Gastrocnemius medialis (tissue), 4 donors: ENCODE results near the gene COL23A1. TPM values are rescaled to one million over a fixed set of nuclear protein-coding genes. Genes with fewer than 3 reads are reported as not detected.

ENCODE experiments used
- ATAC-seq, 2 donors: fragments of 150-250 bp; one replicate each; pipeline ENCODE4 v1.9.1; 2016
- DNase-seq, 2 donors: peaks; one replicate each; pipeline ENCODE4 v3.0.0-alpha.2; 2019
- H3K27ac ChIP-seq, 4 donors: fragments of 200-600 bp; sonication (generic); 1 replicate in 1 of 4; 2 replicates in 3 of 4; pipeline ENCODE4 v1.5.1; 2016 to 2018; ENCODE audit warnings: mild to moderate bottlenecking in 2 of 4, moderate library complexity in 1 of 4
- H3K27me3 ChIP-seq, 3 donors: fragments of 200-600 bp; sonication (generic) in 2 of 3; 1 replicate in 1 of 3; 2 replicates in 2 of 3; pipeline versions ENCODE4 v1.5.1 to v1.6.0; 2016 to 2019; ENCODE audit warnings: mild to moderate bottlenecking in 1 of 3, moderate library complexity in 1 of 3
- H3K36me3 ChIP-seq, 2 donors: fragments of 200-600 bp; sonication (generic) in 1 of 2; one replicate each; pipeline ENCODE4 v1.5.1; 2017 to 2018
- H3K4me1 ChIP-seq, 2 donors: fragments of 200-600 bp; sonication (generic) in 1 of 2; one replicate each; pipeline ENCODE4 v1.5.1; 2016 to 2017; ENCODE audit warnings: mild to moderate bottlenecking in 2 of 2
- H3K4me3 ChIP-seq, 4 donors: fragments of 200-600 bp; sonication (generic) in 3 of 4; 1 replicate in 1 of 4; 2 replicates in 3 of 4; pipeline ENCODE4 v1.5.1; 2016 to 2019; ENCODE audit warnings: mild to moderate bottlenecking in 2 of 4
- H3K9me3 ChIP-seq, 3 donors: fragments of 200-600 bp; sonication (generic) in 2 of 3; 1 replicate in 1 of 3; 2 replicates in 2 of 3; pipeline ENCODE4 v1.5.1; 2016 to 2019
- CTCF ChIP-seq, 5 experiments: fragments of 450-650 bp in 3 of 5; fragments of 200-600 bp in 2 of 5; sonication (generic) in 2 of 5; IDR thresholded peaks in 4 of 5; conservative IDR thresholded peaks in 1 of 5; 1 replicate in 4 of 5; 2 replicates in 1 of 5; pipeline ENCODE4 v1.5.1; 2016 to 2019; ENCODE audit warnings: antibody characterized with exemption in 5 of 5, mild to moderate bottlenecking in 3 of 5, moderate library complexity in 3 of 5
- POLR2A ChIP-seq, 2 donors: fragments of 450-650 bp; IDR thresholded peaks; one replicate each; pipeline ENCODE4 v1.6.1; 2017; ENCODE audit warnings: antibody characterized with exemption in 2 of 2, mild to moderate bottlenecking in 2 of 2, moderate library complexity in 2 of 2
- in situ Hi-C, 4 donors: fragments of 200-750 bp; cut with MboI; loops; one replicate each; pipeline versions ENCODE4 v1.15.0 to v1.8.0; 2017; ENCODE audit warnings: low sequenced_read_pairs in 4 of 4
- intact Hi-C: fragments of 100-400 bp; cut with DNase I; formaldehyde crosslinking; loops from one replicate; pipeline ENCODE4 v1.15.1; 2023; ENCODE audit warnings: low total_unique reads
- total RNA-seq, 4 donors: library from RNA; depleted of rRNA; stranded (reverse); fragments of >200 nt; gene quantifications; one replicate each; pipeline versions ENCODE4 v1.1.0 to v1.2.3, GENCODE V29; 2016

COL23A1 gene
- total RNA-seq, 4 donors from 2014 or later: 0.62 to 1.1 (median 0.97) TPM; not detected in 1

- DNase-seq (no peak), ATAC-seq (no peak)
- TF ChIP-seq CTCF (IDR thresholded peaks at IDR 0.05 in 4 of 5, conservative IDR thresholded peaks at IDR 0.05 in 1 of 5) (no peak), POLR2A (IDR thresholded peaks at IDR 0.05) (no peak)
- Histone ChIP-seq H3K36me3 (no peaks in the 10 kb centered on the region), H3K27ac (no peak overlapping the region), H3K4me1 (no peaks in the 10 kb centered on the region), H3K27me3 (no peaks in the 10 kb centered on the region), H3K9me3 (no peaks in the 10 kb centered on the region), H3K4me3 (no peak overlapping the region)
- intact Hi-C loops (no loop called here), in situ Hi-C loops (no loop called here)
These were observed 120.9 kb downstream of the COL23A1 start for GRCh38 chr5:178469011-178469974.

- Histone ChIP-seq H3K36me3 (no peaks in the 10 kb centered on the region), H3K27ac (peak overlapping the region in 1 of 4 donors; percentile 33), H3K4me1 (no peaks in the 10 kb centered on the region), H3K27me3 (no peaks in the 10 kb centered on the region), H3K9me3 (no peaks in the 10 kb centered on the region), H3K4me3 (peak overlapping the region in 1 of 4 donors; percentile 13)
- DNase-seq (no peak), ATAC-seq (no peak)
- intact Hi-C loops: no loop called here
- TF ChIP-seq CTCF (IDR thresholded peaks at IDR 0.05 in 4 of 5, conservative IDR thresholded peaks at IDR 0.05 in 1 of 5): no peak
- no peak for TF ChIP-seq POLR2A (IDR thresholded peaks at IDR 0.05)
- in situ Hi-C loops: no loop called here
These were observed 122.0 kb downstream of the COL23A1 start for GRCh38 chr5:178468196-178468685.

- intact Hi-C loops: no loop called here
- H3K4me1 ChIP-seq: no peaks in the 10 kb centered on the region
- peak overlapping the region in 1 of 4 donors; percentile 13 for H3K4me3 ChIP-seq
- peak overlapping the region in 3 of 4 donors; percentile 22 to 36 (median 33) for H3K27ac ChIP-seq
- no peaks in the 10 kb centered on the region for H3K9me3 ChIP-seq
- TF ChIP-seq CTCF (IDR thresholded peaks at IDR 0.05 in 4 of 5, conservative IDR thresholded peaks at IDR 0.05 in 1 of 5) (no peak), POLR2A (IDR thresholded peaks at IDR 0.05) (no peak)
- ATAC-seq (peak in 1 of 2 donors; percentile 39), DNase-seq (no peak)
- in situ Hi-C loops: no loop called here
- H3K27me3 ChIP-seq: no peaks in the 10 kb centered on the region
- H3K36me3 ChIP-seq: no peaks in the 10 kb centered on the region
These were observed 122.5 kb downstream of the COL23A1 start for GRCh38 chr5:178467568-178468195.

GRCh38 chr5:178467205-178467567, 123.0 kb downstream of the COL23A1 start:
- DNase-seq (no peak), ATAC-seq (no peak)
- intact Hi-C loops: no loop called here
- TF ChIP-seq POLR2A (IDR thresholded peaks at IDR 0.05): no peak
- no peak for TF ChIP-seq CTCF (IDR thresholded peaks at IDR 0.05 in 4 of 5, conservative IDR thresholded peaks at IDR 0.05 in 1 of 5)
- H3K27me3 ChIP-seq: no peaks in the 10 kb centered on the region
- no peaks in the 10 kb centered on the region for H3K4me1 ChIP-seq
- H3K4me3 ChIP-seq: peak overlapping the region in 1 of 4 donors; percentile 13
- no peaks in the 10 kb centered on the region for H3K36me3 ChIP-seq
- in situ Hi-C loops: no loop called here
- no peaks in the 10 kb centered on the region for H3K9me3 ChIP-seq
- H3K27ac ChIP-seq: peak overlapping the region in 3 of 4 donors; percentile 22 to 36 (median 31)
